HG03103 (cell line): Measurements from ENCODE around the gene CNNM2.

ENCODE experiments used
- ATAC-seq: cut with Tn5 transposase; IDR thresholded peaks from one replicate; pipeline ENCODE4 v1.9.1; 2021; ENCODE audit warnings: low read depth; ENCODE audit not compliant: unreplicated experiment

CNNM2 gene

DNA sequence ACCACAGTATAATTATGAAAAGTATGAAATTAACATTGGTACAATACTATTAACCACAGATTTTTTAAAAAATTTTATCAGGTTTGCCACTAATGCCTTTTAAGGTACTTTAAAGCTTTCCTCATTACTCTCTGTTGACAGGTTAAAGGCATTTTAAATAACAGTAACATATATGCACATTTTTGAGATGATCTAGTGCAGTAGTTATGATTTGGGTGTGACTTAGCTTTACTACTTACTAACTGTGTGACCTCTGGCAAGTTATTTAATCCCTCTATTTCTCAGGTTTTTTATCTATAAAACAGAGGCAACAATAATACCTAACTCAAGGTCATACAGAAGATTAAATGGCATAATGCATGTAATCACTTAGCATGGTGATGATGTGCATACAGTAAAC lies 180.1 kb downstream of the CNNM2 start:
- no peak for ATAC-seq

DNA sequence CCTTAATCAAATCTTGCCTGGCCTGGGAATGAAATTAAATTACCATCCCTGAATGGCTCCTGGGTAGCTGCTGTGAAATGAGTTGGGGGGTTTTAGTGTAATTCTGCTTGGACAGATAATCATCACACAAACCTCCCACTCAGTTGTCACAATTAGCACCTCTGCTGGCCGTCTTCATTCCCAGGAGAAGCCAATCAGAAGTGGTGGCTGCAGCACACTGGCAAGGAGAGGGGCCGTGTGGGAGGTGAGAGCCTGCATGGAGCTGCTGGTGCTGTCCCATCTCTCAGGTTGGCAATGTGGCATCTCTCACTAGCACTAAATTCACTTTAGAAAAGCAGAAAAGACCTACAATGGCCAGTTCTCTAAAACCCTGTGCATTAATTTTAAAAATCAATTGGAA lies 182.5 kb downstream of the CNNM2 start:
- no peak for ATAC-seq

DNA sequence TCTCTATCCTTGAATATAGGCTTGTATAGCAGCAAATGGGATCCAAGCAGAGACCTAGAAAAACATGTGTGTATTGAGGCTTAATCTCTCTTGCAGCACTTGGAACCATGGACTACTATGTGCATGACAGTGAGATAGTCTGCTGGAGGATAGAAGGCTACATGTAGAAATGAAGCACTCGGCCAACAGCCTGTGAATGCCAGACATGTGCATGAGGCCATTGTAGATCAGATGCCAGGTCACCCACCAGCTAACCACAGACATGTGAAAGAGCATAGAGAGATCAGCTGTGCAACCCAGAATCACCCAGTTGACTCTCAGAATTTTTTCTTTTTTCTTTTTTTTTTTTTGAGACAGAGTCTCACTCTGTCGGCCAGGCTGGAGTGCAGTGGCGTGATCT lies 184.1 kb downstream of the CNNM2 start:
- ATAC-seq: no peak

DNA sequence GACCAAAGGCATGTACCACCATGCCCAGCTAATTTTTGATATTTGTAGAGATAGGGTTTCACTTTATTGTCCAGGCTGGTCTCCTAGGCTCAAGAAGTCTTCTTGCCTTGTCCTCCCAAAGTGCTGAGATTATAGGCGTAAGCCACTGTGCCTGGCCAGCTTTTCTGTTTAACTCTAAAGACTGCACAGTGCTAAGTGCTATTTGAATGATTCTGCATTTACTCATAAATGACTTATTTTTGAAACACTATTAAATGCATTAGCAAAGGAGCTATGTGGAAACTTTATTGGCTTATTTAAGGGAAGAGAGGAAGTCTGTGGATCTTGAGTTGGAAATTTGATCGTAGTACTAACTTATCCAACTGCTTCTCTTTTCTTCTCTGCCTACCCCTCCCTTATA lies 185.9 kb downstream of the CNNM2 start:
- no peak for ATAC-seq

DNA sequence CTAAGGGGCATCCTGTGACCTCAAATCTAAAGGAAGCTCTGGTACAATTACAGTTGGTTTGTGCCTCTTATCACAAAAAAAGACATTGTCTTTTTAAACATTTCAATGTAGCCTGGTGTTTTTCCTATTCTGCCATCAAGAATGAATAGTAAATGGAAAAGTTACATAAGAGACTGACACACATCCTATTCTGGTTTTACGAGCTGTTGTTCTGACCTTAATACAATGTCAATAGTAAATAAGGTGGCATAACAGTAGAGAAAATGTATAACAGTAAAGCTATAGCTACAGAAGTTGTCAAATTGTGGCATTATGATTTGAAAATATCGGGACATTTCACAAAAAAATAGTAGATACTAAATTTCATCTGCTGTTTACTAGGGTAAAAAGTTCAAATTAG lies 186.6 kb downstream of the CNNM2 start:
- ATAC-seq: no peak

DNA sequence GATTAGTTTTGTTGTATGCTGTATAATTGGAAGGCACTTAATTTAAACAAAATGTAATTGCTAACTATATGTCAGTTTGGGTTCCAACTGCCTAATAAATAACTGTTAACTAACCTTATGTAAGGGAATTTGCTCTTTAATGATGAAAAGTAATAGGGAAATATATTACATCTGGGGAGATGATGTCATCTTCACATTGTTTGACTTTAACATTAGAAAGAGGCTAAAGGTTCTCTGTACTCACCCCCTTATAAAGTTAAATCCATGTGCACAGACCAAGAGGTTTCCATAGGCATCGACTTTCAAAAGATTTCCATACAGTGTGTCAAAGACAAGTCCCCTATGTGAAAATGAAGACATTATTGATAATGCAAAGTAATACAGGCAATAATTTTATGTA lies 187.4 kb downstream of the CNNM2 start:
- no peak for ATAC-seq

DNA sequence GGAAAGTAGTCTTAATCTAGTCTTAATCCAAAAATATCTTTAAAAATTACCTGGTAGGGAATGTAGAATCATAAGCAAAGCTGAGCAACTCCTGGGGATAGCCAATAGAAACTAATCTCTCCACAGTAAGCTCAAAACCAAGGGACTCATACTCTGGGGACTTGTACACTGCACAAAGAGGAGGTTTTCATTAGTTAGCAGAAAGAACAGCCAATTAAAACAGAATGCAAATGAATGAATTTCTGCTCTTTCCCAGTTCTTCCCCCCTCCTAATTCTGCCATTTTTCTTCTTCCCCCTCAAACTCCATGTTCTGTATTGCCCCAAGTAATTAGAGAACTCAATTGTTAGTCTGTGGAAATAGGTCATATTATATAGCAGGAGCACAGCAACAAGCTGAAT lies 188.4 kb downstream of the CNNM2 start:
- ATAC-seq: no peak

DNA sequence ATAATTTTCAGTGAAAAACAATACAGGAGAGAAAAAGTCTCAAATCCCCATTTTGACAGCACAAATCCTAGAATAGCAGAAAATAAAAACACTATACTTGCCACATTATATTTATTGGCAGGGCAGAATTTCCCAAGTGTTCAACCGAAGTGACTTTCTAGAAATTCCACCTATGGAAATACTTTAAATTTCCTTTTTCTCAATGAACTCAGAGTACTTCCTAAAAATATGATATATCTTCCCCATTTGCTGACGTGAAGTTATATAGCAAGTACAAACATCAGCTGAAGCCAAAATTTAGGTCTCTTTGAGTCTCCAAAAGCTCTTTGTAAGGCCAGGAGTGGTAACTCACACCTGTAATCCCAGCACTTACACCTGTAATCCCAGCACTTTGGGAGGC lies 191.7 kb downstream of the CNNM2 start:
- ATAC-seq: no peak

DNA sequence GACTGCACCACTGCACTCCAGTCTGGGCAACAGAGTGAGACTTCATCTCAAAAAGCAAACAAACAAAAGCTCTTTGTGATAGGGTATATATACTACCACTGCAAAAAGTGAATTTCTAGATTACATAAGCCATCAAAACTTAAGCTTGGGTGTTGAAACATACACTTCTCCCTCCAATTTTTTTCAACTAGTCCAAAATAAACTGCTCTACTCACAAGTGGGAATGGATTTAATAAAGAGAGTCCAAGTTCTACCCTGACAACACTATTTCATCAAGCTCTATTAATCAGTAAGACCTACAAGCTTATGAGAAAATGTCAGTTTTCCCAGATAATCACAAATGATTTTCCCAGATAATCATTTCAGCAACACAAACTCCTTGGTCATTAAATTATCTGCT lies 192.3 kb downstream of the CNNM2 start:
- no peak for ATAC-seq

DNA sequence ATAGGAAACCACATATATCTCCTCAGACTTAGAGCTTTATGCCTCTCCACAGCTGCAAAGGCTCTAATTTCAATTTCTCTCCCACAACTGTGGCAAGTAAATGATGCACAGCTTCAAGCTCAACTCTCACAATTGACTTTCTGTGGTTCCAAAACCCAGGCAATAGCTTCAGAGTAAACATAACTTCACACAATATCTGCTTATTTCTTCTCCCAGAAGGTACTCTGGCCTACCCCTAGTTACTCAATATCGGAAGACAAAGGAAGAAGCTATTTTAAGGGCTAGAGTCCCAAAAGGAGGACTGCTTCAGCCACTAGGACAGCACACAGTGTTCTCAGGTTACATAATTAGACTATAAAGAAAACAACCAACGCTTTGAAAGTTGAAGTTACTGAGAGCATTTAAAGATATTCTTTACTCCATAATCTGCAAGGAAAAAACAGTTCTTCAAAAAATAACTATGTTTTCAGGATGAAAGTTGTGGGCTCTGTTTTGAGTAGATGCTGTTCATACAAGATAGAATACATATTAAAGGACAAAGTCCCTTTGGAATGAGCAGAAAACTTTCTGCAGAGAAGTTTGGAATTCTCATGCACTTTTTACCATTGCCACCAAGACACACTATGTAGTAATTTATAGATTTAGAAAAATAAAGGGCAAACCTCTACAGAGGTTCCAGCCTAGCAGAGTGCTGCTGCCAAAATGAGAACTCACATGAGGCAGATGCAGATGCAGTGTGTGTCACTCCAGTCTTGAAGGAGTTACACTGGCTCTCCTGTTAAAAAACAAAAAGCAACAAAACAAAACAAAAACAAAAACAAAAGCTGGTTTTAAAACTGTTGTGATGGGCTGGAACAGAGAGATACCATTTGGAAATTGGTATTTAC lies 193.2 kb downstream of the CNNM2 start:
- no peak for ATAC-seq

DNA sequence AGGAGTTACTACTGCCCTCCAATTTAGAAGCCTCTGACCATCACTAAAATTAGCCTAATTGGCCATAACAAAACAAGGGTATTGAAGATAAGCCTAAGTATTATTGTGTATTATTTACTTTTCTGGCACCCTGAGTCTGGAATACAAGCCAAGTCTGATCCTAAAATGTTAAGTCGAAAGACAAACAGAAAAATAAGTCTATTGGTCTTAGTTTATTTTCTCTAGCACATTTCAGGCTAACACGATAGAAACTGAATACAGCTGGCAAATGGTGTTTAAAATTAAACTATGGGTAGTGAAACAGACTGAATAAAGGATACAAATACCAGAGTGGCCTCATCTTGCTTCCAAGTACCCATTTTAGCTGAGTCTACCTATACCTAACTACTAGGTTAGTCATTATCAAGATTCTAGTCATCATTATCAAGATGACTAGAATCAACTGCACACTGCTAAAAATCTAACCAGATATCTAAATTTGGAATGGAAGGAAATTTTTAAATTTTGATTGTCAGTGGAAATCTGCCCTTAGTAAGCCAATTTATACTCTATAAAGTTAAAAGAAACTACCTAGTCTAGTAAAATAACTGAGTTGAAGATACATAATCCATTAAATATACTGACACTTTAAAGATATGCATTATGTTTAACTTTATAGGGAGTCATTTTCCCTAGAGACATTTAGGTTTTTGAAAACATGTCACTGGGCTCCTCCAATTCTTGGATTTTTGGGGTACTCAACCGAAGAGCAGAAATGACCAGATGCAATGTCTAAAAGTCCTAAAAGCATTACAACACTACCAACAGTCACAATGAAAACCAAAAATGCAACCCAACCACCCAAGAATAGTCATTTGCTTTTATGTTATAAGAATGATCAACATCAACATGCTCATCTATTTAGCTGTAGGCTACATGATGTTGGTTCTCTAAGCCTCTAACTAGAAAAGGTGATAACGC lies 194.1 kb downstream of the CNNM2 start:
- ATAC-seq: peak; percentile 49

DNA sequence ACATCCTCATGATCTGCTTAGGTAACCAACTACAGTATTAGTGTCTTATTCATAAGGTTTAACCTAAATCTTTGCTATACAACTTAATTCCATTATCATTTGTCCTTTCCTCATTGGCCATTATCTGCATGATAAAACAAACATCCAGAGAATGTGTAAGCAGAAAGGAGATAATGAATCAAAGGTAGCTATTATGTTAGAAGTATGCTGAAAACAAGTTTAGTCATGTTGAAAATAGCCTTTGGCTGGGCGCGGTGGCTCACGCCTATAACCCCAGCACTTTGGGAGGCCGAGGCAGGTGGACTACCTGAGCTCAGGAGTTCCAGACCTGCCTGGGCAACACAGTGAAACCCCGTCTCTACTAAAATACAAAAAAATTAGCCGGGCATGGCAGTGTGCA lies 196.8 kb downstream of the CNNM2 start:
- no peak for ATAC-seq

DNA sequence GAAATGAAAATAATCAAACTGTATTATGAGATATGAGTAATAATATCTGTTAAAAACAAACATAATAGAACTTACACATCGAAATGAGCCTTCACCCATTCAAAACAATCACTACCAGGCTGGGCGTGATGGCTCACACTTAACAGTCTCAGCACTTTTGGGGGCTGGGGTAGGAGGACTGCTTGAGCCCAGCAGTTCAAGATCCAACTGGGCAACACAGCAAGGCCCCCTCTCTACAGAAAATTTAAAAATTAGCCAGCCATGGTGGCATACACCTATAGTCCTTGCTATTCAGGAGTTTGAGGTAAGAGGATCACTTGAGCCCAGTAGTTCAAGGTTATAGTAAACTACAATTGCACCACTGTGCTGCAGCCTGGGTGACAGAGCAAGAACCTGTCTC lies 199.2 kb downstream of the CNNM2 start:
- ATAC-seq: no peak

DNA sequence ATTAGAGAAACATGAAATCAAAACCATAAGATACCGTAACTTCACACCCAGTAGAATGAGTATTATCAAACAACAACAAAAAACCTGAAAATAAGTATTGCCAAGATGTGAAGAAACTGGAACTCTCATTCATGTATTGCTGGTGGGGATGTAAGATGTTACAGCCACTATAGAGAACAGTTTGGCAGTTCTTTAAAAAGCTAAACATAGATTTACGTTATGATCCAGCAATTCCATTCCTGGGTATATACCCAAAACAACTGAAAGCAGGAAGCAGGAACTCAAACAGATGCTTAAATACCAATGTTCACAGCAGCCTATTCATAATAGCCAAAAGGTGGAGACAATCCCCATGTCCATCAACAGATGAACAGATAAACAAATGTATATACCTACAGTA lies 202.5 kb downstream of the CNNM2 start:
- ATAC-seq: no peak

DNA sequence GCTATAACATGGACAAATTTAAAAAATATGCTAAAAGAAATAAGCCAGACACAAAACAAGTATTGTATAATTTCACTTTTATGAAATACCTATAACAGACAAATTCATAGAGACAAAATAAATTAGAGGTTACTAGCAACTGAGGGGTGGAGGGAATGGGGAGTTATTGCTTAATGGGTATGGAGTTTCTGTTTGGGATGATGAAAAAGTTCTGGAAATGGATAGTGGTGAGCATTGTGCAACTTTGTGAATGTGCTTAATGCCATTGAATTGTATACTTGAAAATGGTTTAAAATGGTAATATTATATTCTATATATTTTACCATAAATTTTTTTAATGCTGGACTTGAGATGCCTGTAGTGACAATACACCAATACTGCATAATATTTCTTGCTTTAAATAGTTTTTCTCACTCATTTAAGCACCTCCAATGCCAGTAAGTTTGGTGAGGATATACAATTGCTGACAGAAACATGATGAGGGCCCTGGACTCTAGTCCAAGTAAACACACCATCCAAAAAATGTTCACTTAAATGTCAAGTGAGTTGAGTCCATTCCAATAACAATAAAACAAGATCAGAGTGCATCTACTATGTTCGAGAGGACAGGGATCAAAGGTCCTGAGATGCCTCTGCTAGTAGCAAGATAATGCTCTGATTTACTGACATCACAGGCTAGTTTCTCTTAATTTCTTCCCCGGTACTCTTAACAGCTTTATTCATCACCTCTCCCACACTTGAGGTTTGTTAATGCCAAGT lies 203.1 kb downstream of the CNNM2 start:
- no peak for ATAC-seq

DNA sequence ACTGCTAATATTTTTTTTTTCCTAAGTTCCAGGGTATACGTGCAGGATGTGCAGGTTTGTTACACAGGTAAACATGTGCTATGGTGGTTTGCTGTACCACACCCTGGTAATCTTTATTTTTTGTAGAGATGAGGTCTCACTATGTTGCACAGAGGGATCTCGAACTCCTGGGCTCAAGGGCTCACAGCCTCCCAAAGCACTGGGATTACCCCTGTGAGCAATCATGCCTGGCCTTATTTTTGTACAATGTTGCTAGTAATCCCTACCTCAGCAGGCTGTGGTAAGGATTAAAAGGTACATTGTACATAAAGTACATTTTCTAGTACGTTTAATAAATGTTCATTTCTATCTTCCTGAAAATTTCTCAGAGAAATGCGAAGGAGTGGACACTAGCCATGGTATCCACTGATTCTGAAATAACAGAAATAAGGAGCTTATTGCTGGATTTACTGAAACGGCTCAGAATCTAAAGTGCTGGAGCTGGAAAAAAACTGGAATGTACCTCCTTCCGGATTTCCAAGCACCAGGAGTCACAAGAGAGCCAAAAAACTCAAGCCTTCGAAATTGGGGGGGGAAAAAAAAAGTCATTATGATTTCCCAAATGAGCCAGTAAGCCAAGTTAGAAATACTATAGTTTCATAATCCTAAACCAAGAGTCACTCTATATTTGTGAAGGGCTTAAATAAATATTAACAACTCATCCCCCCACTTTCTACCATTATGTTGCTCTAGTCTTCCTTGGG lies 205.4 kb downstream of the CNNM2 start:
- ATAC-seq: no peak

DNA sequence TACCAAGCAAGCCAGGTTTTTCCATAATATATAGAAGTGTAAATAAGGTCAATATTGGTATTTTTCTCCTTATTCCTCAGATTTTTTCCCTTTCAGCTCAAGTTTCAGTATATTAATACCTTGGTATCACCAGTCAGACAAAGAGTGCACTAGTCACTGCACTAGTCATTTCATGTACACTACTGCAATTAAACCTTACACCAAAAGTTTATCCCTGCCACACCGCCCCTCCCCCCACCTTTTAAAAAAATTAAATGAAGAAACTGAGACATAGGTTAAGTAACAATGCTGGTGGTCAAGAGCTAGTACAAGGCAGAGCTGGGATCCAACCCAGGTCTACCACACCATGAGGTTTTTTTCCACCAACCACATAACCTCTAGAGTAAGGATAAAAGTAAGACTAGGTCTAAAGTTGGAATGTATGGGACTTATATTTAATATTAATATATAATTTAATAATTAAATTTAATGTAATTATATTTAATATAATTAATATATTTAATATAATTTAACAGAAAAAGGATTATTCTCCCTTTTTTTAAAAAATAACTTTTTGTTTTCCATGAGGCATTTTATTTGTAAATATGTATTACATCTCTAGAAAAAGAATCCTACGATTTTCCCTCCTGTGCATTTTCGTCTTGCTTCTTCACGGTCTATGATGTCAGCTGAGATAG lies 206.5 kb downstream of the CNNM2 start:
- no peak for ATAC-seq

DNA sequence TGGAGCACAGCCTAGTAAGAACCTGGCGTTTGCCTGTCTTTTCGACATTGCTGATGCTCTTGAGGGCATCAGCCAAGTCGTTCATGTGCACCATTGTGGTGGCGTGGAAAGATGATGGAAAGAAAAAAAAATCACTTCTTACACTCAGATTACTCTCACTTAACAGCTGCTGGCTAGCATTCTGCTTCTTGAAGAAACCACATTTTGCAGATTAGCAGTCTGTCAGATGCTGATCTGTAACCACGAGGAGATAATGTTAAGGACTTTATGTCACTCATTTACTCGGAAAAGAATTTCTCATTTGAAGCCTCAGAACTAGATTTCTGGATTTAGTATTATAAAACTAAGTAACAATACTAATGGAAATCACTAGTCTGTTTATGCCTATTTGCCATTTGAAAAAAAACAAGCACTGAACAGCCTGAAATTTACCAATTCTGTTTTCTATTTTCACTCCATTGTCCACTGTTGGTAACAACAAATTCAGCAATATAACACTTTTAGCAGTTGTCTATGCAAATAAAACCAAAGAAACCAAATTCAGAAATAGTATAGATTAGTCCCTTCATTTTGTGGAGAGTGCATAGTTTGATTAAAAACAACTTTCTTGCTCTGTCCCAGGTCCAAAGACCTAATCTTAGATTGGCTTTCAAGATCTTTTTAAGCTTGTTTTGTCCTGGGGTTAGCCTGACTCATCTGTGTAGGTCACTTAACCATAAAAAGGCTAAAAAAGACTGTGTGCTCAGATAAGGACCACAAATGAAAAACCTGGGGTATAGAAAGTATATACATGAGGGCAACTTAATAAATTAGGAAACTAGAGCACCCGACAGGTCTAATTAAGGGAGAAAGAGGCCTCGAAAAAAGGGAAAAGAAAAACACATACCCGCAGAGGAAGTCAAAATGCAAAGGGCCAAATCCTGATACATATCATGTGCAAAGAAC lies 207.5 kb downstream of the CNNM2 start:
- peak; percentile 86 for ATAC-seq

DNA sequence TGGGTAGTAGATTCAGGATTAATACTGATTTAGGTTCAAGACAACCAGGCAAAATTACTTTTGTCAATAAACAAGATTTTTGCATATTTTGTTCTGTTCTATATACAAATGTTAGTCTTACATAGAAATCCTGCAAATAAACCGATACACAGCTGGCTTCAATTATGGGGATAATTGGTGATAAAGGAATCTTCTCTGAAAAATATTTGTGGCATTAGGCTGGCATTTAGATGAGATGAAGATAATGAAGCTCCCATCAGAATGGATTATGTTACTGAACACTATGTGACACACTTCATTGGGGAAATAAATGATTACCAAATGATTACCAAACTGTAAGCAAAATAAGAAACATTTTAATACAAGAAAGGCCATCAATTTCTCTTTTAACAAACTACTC lies 209.1 kb downstream of the CNNM2 start:
- no peak for ATAC-seq
